ENCODE measurements around the gene CCDC33. TPM values are rescaled to one million over a fixed set of nuclear protein-coding genes. Genes with fewer than 3 reads are reported as not detected.

Gene CCDC33
- total RNA-seq, 1 donor from 2014 or later = 0.52 TPM

DNA sequence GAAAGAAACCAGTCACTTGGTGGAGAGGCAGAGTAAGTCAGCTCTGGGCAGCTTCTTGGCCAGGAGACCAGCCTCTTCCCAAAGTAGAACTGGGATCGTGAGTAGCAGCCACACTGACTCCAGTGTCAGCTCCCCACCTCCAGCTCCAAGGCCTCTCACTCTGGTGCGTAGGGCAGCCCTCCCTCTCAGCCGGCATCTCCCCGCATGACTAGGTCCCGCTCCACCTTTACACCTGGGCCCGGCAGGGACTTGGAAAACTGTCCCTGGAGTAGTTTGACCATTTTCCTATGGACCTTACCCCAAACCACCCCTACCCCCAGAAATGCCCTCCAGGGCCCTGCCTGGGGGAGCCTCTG lies 36.9 kb upstream of the CCDC33 start:
- H3K4me3 ChIP-seq (ENCODE audit: low read length in 3 of 3) = no peak overlapping the region
- H3K36me3 ChIP-seq (ENCODE audit: control insufficient read depth in 3 of 3, insufficient read depth in 3 of 3, low read length in 3 of 3) = no peaks in the 10 kb centered on the region
- peaks cover 0 to 16% (median 12%) of the 10 kb centered on the region in 3 donors for H3K27me3 ChIP-seq (ENCODE audit: control insufficient read depth in 3 of 3, insufficient read depth in 3 of 3, low read length in 3 of 3)
- H3K9me3 ChIP-seq (ENCODE audit: control insufficient read depth in 3 of 3, low read length in 3 of 3) = no peaks in the 10 kb centered on the region
- peaks cover 9 to 17% (median 9%) of the 10 kb centered on the region in 3 donors for H3K4me1 ChIP-seq (ENCODE audit: control insufficient read depth in 3 of 3, insufficient read depth in 3 of 3, low read length in 3 of 3)
- H3K9ac ChIP-seq (ENCODE audit: low read depth in 1 of 3, low read length in 3 of 3) = no peak overlapping the region
- H3K27ac ChIP-seq (ENCODE audit: low read depth, low read length) = no peak overlapping the region

DNA sequence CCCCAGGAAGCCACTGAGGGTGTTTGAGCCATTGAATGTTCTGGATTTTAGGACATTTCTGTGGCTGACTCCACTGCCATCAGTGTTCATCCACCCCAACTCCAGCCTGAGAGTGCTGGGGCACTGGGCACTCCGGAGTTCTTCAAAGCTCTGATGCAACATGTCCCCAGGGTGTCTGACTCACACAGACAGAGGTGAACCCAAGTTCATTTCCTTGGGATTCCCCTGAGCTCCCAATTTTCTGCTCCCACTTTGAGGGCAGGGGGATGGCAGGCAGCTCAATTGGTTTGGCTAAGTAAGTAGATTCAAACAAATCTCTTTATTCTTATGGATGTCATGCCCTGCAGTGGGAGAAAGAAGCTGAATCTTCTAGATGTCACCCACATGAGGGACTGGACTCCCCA lies 35.7 kb upstream of the CCDC33 start:
- no peak overlapping the region for H3K4me3 ChIP-seq (ENCODE audit: low read length in 3 of 3)
- H3K9ac ChIP-seq (ENCODE audit: low read depth in 1 of 3, low read length in 3 of 3) = no peak overlapping the region
- H3K27ac ChIP-seq (ENCODE audit: low read depth, low read length) = no peak overlapping the region
- H3K36me3 ChIP-seq (ENCODE audit: control insufficient read depth in 3 of 3, insufficient read depth in 3 of 3, low read length in 3 of 3) = no peaks in the 10 kb centered on the region
- peaks cover 9 to 17% (median 9%) of the 10 kb centered on the region in 3 donors for H3K4me1 ChIP-seq (ENCODE audit: control insufficient read depth in 3 of 3, insufficient read depth in 3 of 3, low read length in 3 of 3)
- H3K27me3 ChIP-seq (ENCODE audit: control insufficient read depth in 3 of 3, insufficient read depth in 3 of 3, low read length in 3 of 3) = peaks cover 0 to 16% (median 10%) of the 10 kb centered on the region in 3 donors
- no peaks in the 10 kb centered on the region for H3K9me3 ChIP-seq (ENCODE audit: control insufficient read depth in 3 of 3, low read length in 3 of 3)

DNA sequence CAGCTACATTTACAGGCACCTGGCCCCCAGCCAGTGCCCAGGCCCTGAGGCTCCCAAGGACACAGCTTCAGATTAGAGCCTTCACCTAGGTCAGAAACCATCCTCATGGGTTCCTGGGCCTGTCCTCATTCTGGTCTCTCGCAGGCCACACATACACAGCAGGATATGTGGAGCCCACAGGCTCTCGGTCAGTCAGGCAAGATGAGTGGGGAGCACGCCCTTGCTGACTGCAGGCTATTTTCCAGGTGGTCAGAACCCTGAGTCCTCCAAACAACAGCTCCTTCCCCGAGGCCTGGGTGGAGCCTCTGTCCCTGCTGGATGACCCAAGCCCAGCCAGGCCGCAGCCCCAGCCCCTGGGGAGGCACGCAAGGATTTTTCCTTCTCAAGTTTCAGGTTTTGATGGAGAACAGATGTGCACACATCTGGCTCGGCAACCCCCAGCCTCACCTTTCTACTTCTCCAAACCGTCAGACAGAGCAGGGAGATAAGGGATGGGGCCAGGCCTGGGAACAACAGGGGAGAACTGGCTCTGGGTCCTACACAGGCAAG lies 35.2 kb upstream of the CCDC33 start:
- Histone ChIP-seq H3K4me1 (ENCODE audit: control insufficient read depth in 3 of 3, insufficient read depth in 3 of 3, low read length in 3 of 3) (peaks cover 9 to 16% (median 9%) of the 10 kb centered on the region in 3 donors), H3K27me3 (ENCODE audit: control insufficient read depth in 3 of 3, insufficient read depth in 3 of 3, low read length in 3 of 3) (peaks cover 0 to 15% (median 10%) of the 10 kb centered on the region in 3 donors), H3K4me3 (ENCODE audit: low read length in 3 of 3) (no peak overlapping the region), H3K9me3 (ENCODE audit: control insufficient read depth in 3 of 3, low read length in 3 of 3) (no peaks in the 10 kb centered on the region), H3K27ac (ENCODE audit: low read depth, low read length) (no peak overlapping the region), H3K36me3 (ENCODE audit: control insufficient read depth in 3 of 3, insufficient read depth in 3 of 3, low read length in 3 of 3) (no peaks in the 10 kb centered on the region), H3K9ac (ENCODE audit: low read depth in 1 of 3, low read length in 3 of 3) (no peak overlapping the region)

DNA sequence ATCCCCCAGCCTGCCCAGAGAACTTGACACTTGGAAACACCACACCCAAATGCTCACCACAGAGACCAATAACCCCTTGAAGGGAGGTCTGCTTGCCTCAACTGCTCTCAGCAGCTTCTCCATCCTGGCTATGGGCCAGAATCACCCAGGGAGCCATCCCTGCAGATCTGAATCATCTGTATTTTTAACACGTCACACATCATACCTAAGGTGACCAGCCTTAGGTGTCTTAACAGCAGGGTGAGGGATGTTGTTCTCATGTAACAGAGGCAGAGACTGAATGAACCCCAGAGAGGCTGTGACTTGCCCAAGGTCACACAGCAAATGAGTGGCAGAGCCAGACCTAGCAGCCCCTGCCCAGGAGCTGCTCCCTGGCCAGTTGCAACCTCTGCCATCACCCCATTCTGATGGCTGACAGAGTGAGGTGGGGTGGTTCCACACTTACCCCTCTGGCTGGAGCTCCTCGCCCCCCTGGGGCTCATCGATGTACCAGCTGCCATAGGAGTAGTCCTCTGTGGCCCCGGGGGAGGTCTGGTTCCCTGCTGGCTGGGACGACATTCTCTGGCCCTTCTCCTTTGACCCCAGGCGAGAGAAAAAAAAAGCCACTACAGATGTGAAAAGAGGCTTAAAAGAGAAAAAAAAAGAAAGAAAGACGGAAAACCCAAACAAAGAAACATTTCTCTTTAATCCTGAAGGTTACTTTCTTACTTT lies 34.3 kb upstream of the CCDC33 start:
- Histone ChIP-seq H3K4me1 (ENCODE audit: control insufficient read depth in 3 of 3, insufficient read depth in 3 of 3, low read length in 3 of 3) (peaks cover 9 to 10% (median 9%) of the 10 kb centered on the region in 3 donors), H3K27me3 (ENCODE audit: control insufficient read depth in 3 of 3, insufficient read depth in 3 of 3, low read length in 3 of 3) (peaks cover 0 to 10% (median 8%) of the 10 kb centered on the region in 3 donors), H3K27ac (ENCODE audit: low read depth, low read length) (no peak overlapping the region), H3K4me3 (ENCODE audit: low read length in 3 of 3) (no peak overlapping the region), H3K9ac (ENCODE audit: low read depth in 1 of 3, low read length in 3 of 3) (no peak overlapping the region), H3K36me3 (ENCODE audit: control insufficient read depth in 3 of 3, insufficient read depth in 3 of 3, low read length in 3 of 3) (no peaks in the 10 kb centered on the region), H3K9me3 (ENCODE audit: control insufficient read depth in 3 of 3, low read length in 3 of 3) (no peaks in the 10 kb centered on the region)

DNA sequence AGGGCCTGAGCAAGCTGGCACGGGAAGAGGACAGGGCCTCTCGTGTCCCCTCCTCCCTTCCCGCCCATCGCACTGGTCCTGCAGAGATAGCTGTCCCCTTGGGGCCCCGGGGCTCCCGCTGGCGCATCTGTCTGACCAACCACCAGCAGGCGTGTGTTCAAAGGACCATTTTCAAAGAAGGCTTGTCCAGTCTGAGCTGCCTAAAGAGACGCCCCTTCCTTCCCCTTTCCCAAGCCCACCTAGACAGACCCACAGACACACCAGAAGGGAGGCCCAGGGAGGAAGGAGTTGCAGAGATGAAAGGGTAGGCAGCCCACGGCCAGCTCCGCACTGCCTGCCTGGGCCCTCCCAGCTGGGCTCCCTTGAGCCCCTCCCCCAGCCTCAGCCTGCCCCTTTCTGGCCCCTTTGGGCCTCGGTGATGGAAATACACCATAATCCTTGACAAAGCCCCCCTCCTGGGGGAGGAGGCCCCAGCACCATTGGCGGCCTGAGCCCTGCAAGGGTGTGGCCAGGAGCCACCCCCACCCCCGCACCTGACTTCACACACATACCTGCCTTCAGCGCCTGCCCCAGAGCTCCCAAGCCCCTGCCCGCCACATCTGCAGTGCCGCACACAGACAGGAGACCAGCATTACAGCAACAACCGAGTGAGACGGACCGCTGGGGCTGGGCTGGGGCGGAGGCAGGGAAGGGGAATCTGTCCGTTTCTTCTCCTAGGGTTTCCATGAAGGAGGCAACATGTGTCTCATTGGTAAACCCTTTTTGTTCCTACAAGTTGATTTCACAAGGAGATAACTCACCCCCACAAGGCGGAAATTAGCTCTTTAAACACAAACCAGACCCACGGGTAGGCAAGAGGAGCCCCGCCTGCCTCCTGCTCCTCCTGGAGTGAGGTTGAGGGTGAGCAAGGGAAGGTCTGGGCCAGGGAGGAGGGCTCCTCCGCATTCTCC lies 33.4 kb upstream of the CCDC33 start, which contains the start of gene STRA6:
Gene STRA6, minus strand, starts transcription at position 336 of the 950 bp plus-strand sequence. CDS start 520 bp downstream, outside the sequence.
- H3K4me1 ChIP-seq (ENCODE audit: control insufficient read depth in 3 of 3, insufficient read depth in 3 of 3, low read length in 3 of 3) = peaks cover 9 to 10% (median 9%) of the 10 kb centered on the region in 3 donors
- no peak within 1 kb of the TSS for H3K4me3 ChIP-seq (ENCODE audit: low read length in 3 of 3)
- no peaks in the 10 kb centered on the region for H3K36me3 ChIP-seq (ENCODE audit: control insufficient read depth in 3 of 3, insufficient read depth in 3 of 3, low read length in 3 of 3)
- no peak within 1 kb of the TSS for H3K9ac ChIP-seq (ENCODE audit: low read depth in 1 of 3, low read length in 3 of 3)
- no peaks in the 10 kb centered on the region for H3K9me3 ChIP-seq (ENCODE audit: control insufficient read depth in 3 of 3, low read length in 3 of 3)
- H3K27me3 ChIP-seq (ENCODE audit: control insufficient read depth in 3 of 3, insufficient read depth in 3 of 3, low read length in 3 of 3) = peaks cover 0 to 13% (median 8%) of the 10 kb centered on the region in 3 donors
- no peak within 1 kb of the TSS for H3K27ac ChIP-seq (ENCODE audit: low read depth, low read length)

DNA sequence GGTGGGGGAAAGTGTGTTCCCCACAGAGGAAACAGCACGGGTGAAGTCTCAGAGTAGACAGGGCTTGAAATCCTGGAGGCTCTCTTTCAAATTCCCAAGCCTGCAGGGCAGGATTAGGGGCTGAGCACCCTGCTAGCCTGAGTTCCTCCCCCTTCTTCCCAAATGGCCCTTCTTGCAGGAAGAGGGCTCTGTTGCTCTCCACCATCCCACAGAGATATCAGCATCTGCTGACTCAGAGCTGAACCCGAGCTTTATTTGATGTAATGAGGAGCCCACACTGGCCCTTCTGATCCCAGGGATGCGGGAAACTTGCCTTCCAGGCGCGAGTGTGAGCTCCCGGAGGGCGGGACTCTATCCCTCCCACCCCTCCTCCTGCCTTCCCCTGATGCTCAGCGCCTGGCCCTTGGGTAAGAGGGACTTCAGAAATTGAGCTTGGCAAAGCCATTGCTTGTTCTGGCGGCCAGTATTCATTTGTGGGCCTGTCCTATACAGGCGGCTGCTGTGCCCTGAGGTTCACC lies 32.2 kb upstream of the CCDC33 start:
- Histone ChIP-seq H3K27me3 (ENCODE audit: control insufficient read depth in 3 of 3, insufficient read depth in 3 of 3, low read length in 3 of 3) (peaks cover 0 to 16% (median 14%) of the 10 kb centered on the region in 3 donors), H3K27ac (ENCODE audit: low read depth, low read length) (no peak overlapping the region), H3K9me3 (ENCODE audit: control insufficient read depth in 3 of 3, low read length in 3 of 3) (no peaks in the 10 kb centered on the region), H3K9ac (ENCODE audit: low read depth in 1 of 3, low read length in 3 of 3) (no peak overlapping the region), H3K36me3 (ENCODE audit: control insufficient read depth in 3 of 3, insufficient read depth in 3 of 3, low read length in 3 of 3) (no peaks in the 10 kb centered on the region), H3K4me1 (ENCODE audit: control insufficient read depth in 3 of 3, insufficient read depth in 3 of 3, low read length in 3 of 3) (peaks cover 9 to 10% (median 9%) of the 10 kb centered on the region in 3 donors), H3K4me3 (ENCODE audit: low read length in 3 of 3) (no peak overlapping the region)

DNA sequence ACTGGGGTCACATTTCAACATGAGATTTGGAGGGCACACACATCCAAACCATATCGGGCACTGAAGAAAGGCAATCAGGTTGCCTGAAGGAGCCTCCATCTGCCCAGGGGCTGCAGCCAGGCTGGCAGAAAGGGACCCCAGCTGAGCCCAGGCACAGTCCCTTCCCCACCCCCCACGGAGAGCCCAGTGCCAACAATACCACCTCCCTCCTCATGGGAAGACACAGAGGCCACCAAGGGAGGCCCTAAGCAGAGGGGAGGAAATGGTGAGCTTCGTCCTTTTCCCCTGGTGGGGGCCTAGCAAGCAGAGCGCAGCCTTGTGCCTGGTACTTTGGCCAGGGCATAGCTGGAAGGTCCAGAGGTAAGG lies 30.6 kb upstream of the CCDC33 start:
- Histone ChIP-seq H3K27me3 (ENCODE audit: control insufficient read depth in 3 of 3, insufficient read depth in 3 of 3, low read length in 3 of 3) (peaks cover 0 to 22% (median 14%) of the 10 kb centered on the region in 3 donors), H3K27ac (ENCODE audit: low read depth, low read length) (no peak overlapping the region), H3K4me1 (ENCODE audit: control insufficient read depth in 3 of 3, insufficient read depth in 3 of 3, low read length in 3 of 3) (peaks cover 8 to 10% (median 9%) of the 10 kb centered on the region in 3 donors)

DNA sequence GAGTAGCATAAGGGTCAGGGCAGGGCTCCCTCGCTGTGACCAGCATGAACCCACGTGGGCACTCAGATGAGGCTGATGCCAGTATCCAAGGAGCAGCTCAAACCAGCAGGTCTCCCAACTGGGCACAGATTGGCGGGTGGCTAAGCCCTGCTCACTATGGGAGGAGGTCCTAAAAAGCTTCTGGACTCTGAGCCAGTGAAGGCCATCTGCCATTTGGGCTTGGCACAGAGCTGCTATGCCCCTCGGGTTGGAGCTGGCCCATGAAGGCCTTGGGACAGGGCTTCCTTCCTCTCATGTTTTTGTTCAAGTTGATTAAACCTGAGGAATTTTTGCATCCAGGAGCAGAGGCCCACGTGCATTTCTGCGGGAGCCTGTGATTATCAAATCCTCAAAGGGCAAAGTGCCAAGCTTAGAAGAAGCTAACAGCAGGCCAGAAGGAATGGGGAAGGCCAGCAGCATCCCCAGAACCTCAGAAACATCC lies 29.3 kb upstream of the CCDC33 start:
- Histone ChIP-seq H3K9me3 (ENCODE audit: control insufficient read depth in 3 of 3, low read length in 3 of 3) (no peaks in the 10 kb centered on the region), H3K27ac (ENCODE audit: low read depth, low read length) (no peak overlapping the region), H3K4me3 (ENCODE audit: low read length in 3 of 3) (no peak overlapping the region), H3K9ac (ENCODE audit: low read depth in 1 of 3, low read length in 3 of 3) (no peak overlapping the region), H3K4me1 (ENCODE audit: control insufficient read depth in 3 of 3, insufficient read depth in 3 of 3, low read length in 3 of 3) (peaks cover 0 to 3% (median 0%) of the 10 kb centered on the region in 3 donors), H3K36me3 (ENCODE audit: control insufficient read depth in 3 of 3, insufficient read depth in 3 of 3, low read length in 3 of 3) (no peaks in the 10 kb centered on the region), H3K27me3 (ENCODE audit: control insufficient read depth in 3 of 3, insufficient read depth in 3 of 3, low read length in 3 of 3) (peaks cover 0 to 17% (median 7%) of the 10 kb centered on the region in 3 donors)

More for the DNA sequence above, 30.6 kb upstream of the CCDC33 start:
- H3K36me3 ChIP-seq (ENCODE audit: control insufficient read depth in 3 of 3, insufficient read depth in 3 of 3, low read length in 3 of 3) = no peaks in the 10 kb centered on the region
- no peak overlapping the region for H3K9ac ChIP-seq (ENCODE audit: low read depth in 1 of 3, low read length in 3 of 3)
- H3K4me3 ChIP-seq (ENCODE audit: low read length in 3 of 3) = no peak overlapping the region
- H3K9me3 ChIP-seq (ENCODE audit: control insufficient read depth in 3 of 3, low read length in 3 of 3) = no peaks in the 10 kb centered on the region

DNA sequence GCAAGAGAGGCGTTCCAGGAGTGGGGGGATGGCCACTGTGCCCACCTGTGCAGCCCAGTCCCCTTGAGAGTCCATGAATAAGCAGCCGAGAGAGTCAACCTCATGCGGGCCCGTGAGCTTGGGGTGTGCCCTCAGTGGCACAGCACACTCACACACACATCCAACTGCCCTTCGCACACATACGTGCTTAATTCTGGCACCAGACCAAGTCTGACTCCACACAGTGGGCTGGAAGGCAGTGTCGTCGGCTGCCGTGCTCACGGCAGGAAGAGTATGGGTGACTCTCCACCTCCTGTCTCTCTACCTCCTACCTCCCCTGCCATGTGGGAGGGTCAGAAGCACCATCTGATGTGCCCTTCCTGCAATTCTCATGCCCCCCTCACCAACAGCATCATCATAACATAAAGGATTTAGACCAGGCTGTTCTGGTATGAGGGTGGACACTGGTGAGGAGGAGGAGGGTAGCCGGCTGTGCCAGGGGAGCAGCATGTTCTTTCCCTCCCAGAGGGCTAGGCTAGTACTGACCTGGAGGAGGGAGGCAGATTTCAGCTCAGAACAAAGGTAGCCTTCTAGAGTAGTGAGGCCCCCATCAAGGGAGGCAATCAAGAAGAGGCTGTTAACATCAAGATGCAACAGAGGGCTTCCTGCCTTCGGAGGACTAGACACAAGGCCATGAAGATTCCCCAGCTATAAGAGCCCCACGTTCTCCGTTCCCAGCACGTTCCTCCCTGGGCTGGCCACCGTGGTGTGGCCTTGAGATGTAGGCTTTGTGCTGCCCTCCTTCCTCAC lies 28.3 kb upstream of the CCDC33 start:
- Histone ChIP-seq H3K4me1 (ENCODE audit: control insufficient read depth in 3 of 3, insufficient read depth in 3 of 3, low read length in 3 of 3) (no peaks in the 10 kb centered on the region), H3K36me3 (ENCODE audit: control insufficient read depth in 3 of 3, insufficient read depth in 3 of 3, low read length in 3 of 3) (no peaks in the 10 kb centered on the region), H3K9ac (ENCODE audit: low read depth in 1 of 3, low read length in 3 of 3) (no peak overlapping the region), H3K4me3 (ENCODE audit: low read length in 3 of 3) (no peak overlapping the region), H3K27me3 (ENCODE audit: control insufficient read depth in 3 of 3, insufficient read depth in 3 of 3, low read length in 3 of 3) (peaks cover 0 to 21% (median 6%) of the 10 kb centered on the region in 3 donors), H3K9me3 (ENCODE audit: control insufficient read depth in 3 of 3, low read length in 3 of 3) (no peaks in the 10 kb centered on the region), H3K27ac (ENCODE audit: low read depth, low read length) (no peak overlapping the region)
